ENCODE measurements around the gene OR8G5.
"Not testable (repeated sequence)": the region's sequence is repeated elsewhere in the genome, so short reads cannot be mapped to it uniquely, and the experiment has no call there.

- not testable (repeated sequence) for TF ChIP-seq CTCF, POLR2A (IDR thresholded peaks at IDR 0.05)
These were observed 6.3 kb upstream of the OR8G5 start for GRCh38 chr11:124249869-124250268.

Measured in lower leg skin (tissue), 3 donors.